NCI-H446 (cell line): ENCODE results near the gene DIP2B.
"Not testable (repeated sequence)": the region's sequence is repeated elsewhere in the genome, so short reads cannot be mapped to it uniquely, and the experiment has no call there.

ENCODE experiments used
- DNase-seq, 2 experiments: peaks; one replicate each; lab custom pipeline; 2025; lab: John Stamatoyannopoulos, UW

DIP2B gene

GRCh38 chr12:50732591-50732990 lies 227.8 kb downstream of the DIP2B start:
- no peak for DNase-seq

GRCh38 chr12:50733706-50734105 lies 228.9 kb downstream of the DIP2B start:
- no peak for DNase-seq

- DNase-seq: peak in 1 of 2 experiments; percentile 23
Observed at GRCh38 chr12:50734409-50735263, 229.9 kb downstream of the DIP2B start.

- no peak for DNase-seq
Observed at GRCh38 chr12:50739611-50740010, 234.8 kb downstream of the DIP2B start.

- no peak for DNase-seq
Observed at GRCh38 chr12:50740307-50740706, 235.5 kb downstream of the DIP2B start.

GRCh38 chr12:50742776-50743175 lies 238.0 kb downstream of the DIP2B start:
- no peak for DNase-seq

- no peak for DNase-seq
Observed at GRCh38 chr12:50745861-50746260, 241.1 kb downstream of the DIP2B start.

- no peak for DNase-seq
Observed at GRCh38 chr12:50746431-50746830, 241.6 kb downstream of the DIP2B start.

GRCh38 chr12:50747817-50748216 lies 243.0 kb downstream of the DIP2B start:
- no peak for DNase-seq

GRCh38 chr12:50749459-50749882 lies 244.7 kb downstream of the DIP2B start:
- DNase-seq: no peak

GRCh38 chr12:50750366-50750765 lies 245.6 kb downstream of the DIP2B start:
- DNase-seq: no peak

- DNase-seq: no peak
Observed at GRCh38 chr12:50751948-50752721, 247.3 kb downstream of the DIP2B start.

- no peak for DNase-seq
Observed at GRCh38 chr12:50753232-50753769, 248.5 kb downstream of the DIP2B start.

GRCh38 chr12:50763639-50764285 lies 259.0 kb downstream of the DIP2B start, which contains the start of gene ATF1:
TSS of gene ATF1 (plus strand) at chr12:50764101. CDS start at chr12:50780146, 16,045 bp downstream.
- peak; percentile 80 to 94 for DNase-seq

- peak in 1 of 2 experiments; percentile 77 for DNase-seq
Observed at GRCh38 chr12:50764286-50765094, 259.7 kb downstream of the DIP2B start.

- peak in 1 of 2 experiments; percentile 30 for DNase-seq
Observed at GRCh38 chr12:50765095-50765911, 260.5 kb downstream of the DIP2B start.

- no peak for DNase-seq
Observed at GRCh38 chr12:50768391-50768790, 263.6 kb downstream of the DIP2B start.

GRCh38 chr12:50768813-50769212 lies 264.0 kb downstream of the DIP2B start:
- DNase-seq: not testable (repeated sequence)

- DNase-seq: no peak
Observed at GRCh38 chr12:50771409-50771808, 266.6 kb downstream of the DIP2B start.

GRCh38 chr12:50772470-50772869 lies 267.7 kb downstream of the DIP2B start:
- no peak for DNase-seq
